Neural cell (in vitro differentiated cells): ENCODE measurements around the gene TFR2.

Source experiments
- EZH2 ChIP-seq: fragments of 200-600, 300-800 bp; shearing (Covaris generic), sonication (generic); IDR thresholded peaks from 2 replicates; pipeline ENCODE4 v1.6.1; 2014; ENCODE audit warnings: antibody characterized with exemption, low read length, borderline replicate concordance, mild to moderate bottlenecking; ENCODE audit not compliant: insufficient read depth, poor library complexity, severe bottlenecking
- MXI1 ChIP-seq: fragments of 450-650 bp; conservative IDR thresholded peaks from 2 replicates; pipeline ENCODE4 v1.6.1; 2014; ENCODE audit warnings: antibody characterized with exemption, mild to moderate bottlenecking; ENCODE audit not compliant: poor library complexity, severe bottlenecking
- TF ChIP-seq, protein P1 (sequence below): fragments of 450-650 bp; IDR thresholded peaks from 2 replicates; pipeline ENCODE4 v1.5.1; 2014; ENCODE audit warnings: antibody characterized with exemption, mild to moderate bottlenecking, moderate library complexity; ENCODE audit not compliant: poor library complexity, severe bottlenecking

- TF ChIP-seq EZH2: no peak
- TF ChIP-seq MXI1: no peak
- TF ChIP-seq, protein P1, sequence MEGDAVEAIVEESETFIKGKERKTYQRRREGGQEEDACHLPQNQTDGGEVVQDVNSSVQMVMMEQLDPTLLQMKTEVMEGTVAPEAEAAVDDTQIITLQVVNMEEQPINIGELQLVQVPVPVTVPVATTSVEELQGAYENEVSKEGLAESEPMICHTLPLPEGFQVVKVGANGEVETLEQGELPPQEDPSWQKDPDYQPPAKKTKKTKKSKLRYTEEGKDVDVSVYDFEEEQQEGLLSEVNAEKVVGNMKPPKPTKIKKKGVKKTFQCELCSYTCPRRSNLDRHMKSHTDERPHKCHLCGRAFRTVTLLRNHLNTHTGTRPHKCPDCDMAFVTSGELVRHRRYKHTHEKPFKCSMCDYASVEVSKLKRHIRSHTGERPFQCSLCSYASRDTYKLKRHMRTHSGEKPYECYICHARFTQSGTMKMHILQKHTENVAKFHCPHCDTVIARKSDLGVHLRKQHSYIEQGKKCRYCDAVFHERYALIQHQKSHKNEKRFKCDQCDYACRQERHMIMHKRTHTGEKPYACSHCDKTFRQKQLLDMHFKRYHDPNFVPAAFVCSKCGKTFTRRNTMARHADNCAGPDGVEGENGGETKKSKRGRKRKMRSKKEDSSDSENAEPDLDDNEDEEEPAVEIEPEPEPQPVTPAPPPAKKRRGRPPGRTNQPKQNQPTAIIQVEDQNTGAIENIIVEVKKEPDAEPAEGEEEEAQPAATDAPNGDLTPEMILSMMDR: no peak
Measured at GRCh38 chr7:100641463-100641859, at the start of gene TFR2.
